Hepatocyte (in vitro differentiated cells): ENCODE data around the gene EFEMP2. TPM values are rescaled to one million over a fixed set of nuclear protein-coding genes. Genes with fewer than 3 reads are reported as not detected.
"Not testable (repeated sequence)": the region's sequence is repeated elsewhere in the genome, so short reads cannot be mapped to it uniquely, and the experiment has no call there.

ENCODE experiments used
- DNase-seq: peaks from one replicate; pipeline ENCODE4 v3.0.0-alpha.2; 2016; ENCODE audit warnings: low spot score
- H2AFZ ChIP-seq: fragments of 200-600 bp; sonication (generic); 2 replicates; pipeline ENCODE4 v1.6.0; 2016; ENCODE audit warnings: antibody characterized with exemption, mild to moderate bottlenecking
- H3K27ac ChIP-seq: fragments of 200-600 bp; sonication (generic); 2 replicates; pipeline ENCODE4 v1.5.1; 2016; ENCODE audit warnings: mild to moderate bottlenecking
- H3K27me3 ChIP-seq: fragments of 200-600 bp; sonication (generic); 2 replicates; pipeline ENCODE4 v1.6.1; 2016
- H3K36me3 ChIP-seq: fragments of 200-600 bp; sonication (generic); replicated peaks from 2 replicates; pipeline ENCODE4 v1.5.1; 2016; ENCODE audit warnings: low read depth; ENCODE audit not compliant: insufficient read depth
- H3K4me1 ChIP-seq: fragments of 200-600 bp; sonication (generic); 2 replicates; pipeline ENCODE4 v1.5.1; 2016; ENCODE audit warnings: mild to moderate bottlenecking, moderate library complexity; ENCODE audit not compliant: insufficient read depth
- H3K4me2 ChIP-seq: fragments of 200-600 bp; sonication (generic); 2 replicates; pipeline ENCODE4 v1.6.0; 2016
- H3K4me3 ChIP-seq: fragments of 200-600 bp; sonication (generic); 2 replicates; pipeline ENCODE4 v1.5.1; 2016; ENCODE audit warnings: mild to moderate bottlenecking
- H3K79me2 ChIP-seq: fragments of 200-600 bp; sonication (generic); 2 replicates; pipeline ENCODE4 v1.6.0; 2017; ENCODE audit warnings: mild to moderate bottlenecking
- H3K9me2 ChIP-seq: fragments of 200-600 bp; sonication (generic); replicated peaks from 2 replicates; pipeline ENCODE4 v1.6.0; 2017; ENCODE audit warnings: mild to moderate bottlenecking; ENCODE audit not compliant: insufficient read depth
- H3K9me3 ChIP-seq: fragments of 200-600 bp; sonication (generic); 2 replicates; pipeline ENCODE4 v1.5.1; 2016; ENCODE audit warnings: low read depth, mild to moderate bottlenecking
- H4K20me1 ChIP-seq: fragments of 200-600 bp; sonication (generic); 2 replicates; pipeline ENCODE4 v1.6.0; 2016; ENCODE audit warnings: mild to moderate bottlenecking; ENCODE audit not compliant: insufficient read depth, poor library complexity, severe bottlenecking
- EZH2 ChIP-seq: fragments of 200-600 bp; sonication (generic); IDR thresholded peaks from 2 replicates; pipeline ENCODE4 v1.6.1; 2016; ENCODE audit warnings: antibody characterized with exemption, mild to moderate bottlenecking, borderline replicate concordance
- EZH2phosphoT487 ChIP-seq: fragments of 200-600 bp; sonication (generic); IDR thresholded peaks from one replicate; pipeline ENCODE4 v1.6.1; 2018; ENCODE audit warnings: antibody characterized with exemption, mild to moderate bottlenecking, low read depth, moderate library complexity; ENCODE audit not compliant: unreplicated experiment, severe bottlenecking
- WGBS: methylation state at CpG from one replicate; pipeline ENCODE4 v1.1.6; 2016; ENCODE audit warnings: low lambda C conversion rate; ENCODE audit errors: missing lambda C conversion rate; 5-methylcytosine and 5-hydroxymethylcytosine counted together
- polyA plus RNA-seq: library from polyadenylated mRNA; unstranded; fragments of >200 nt; fragmentation: Nextera tagmentation; extraction: Ambion mirVana; gene quantifications from 2 replicates; pipeline ENCODE4 v1.2.1, GENCODE V29; 2016
- total RNA-seq: library from RNA; depleted of rRNA; stranded (reverse); fragments of >200 nt; gene quantifications from 2 replicates; pipeline ENCODE4 v1.2.3, GENCODE V29; 2014
- TF ChIP-seq, protein P1 (sequence below): fragments of 200-600 bp; sonication (generic); IDR thresholded peaks from 2 replicates; pipeline ENCODE4 v1.5.1; 2016; ENCODE audit warnings: antibody characterized with exemption, mild to moderate bottlenecking; ENCODE audit not compliant: poor library complexity

The EFEMP2 gene
- total and polyA plus RNA-seq, 2 experiments from 2014 or later: 65.2 to 197 TPM

DNA sequence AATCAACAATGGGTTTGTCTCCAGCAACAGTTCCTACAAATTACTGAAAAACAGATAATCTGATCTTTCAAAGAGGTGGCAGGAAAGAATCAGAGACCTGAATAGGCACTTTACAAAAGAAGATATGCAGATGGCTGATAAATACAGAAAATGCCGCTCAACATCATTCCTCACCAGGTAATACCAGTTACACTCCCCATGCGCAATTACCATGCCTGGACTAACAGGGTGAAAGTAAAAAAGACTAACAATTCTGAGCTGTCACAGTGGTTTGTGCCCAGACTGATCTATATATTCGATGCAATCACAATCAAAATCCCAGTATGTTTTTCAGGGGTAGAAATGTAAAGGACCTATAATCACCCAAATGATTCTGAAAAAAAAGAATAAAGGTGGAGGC lies 28.8 kb downstream of the EFEMP2 start:
- Histone ChIP-seq H3K4me1 (peaks cover 8% of the 10 kb centered on the region), H3K27ac (peak overlapping the region; percentile 75), H3K4me2 (peak overlapping the region; percentile 43), H2AFZ (no peak overlapping the region), H3K79me2 (no peaks in the 10 kb centered on the region), H3K9me3 (no peaks in the 10 kb centered on the region), H3K36me3 (no peaks in the 10 kb centered on the region), H3K4me3 (no peak overlapping the region), H3K9me2 (no peaks in the 10 kb centered on the region), H4K20me1 (no peaks in the 10 kb centered on the region), H3K27me3 (no peaks in the 10 kb centered on the region)
- TF ChIP-seq, protein P1, sequence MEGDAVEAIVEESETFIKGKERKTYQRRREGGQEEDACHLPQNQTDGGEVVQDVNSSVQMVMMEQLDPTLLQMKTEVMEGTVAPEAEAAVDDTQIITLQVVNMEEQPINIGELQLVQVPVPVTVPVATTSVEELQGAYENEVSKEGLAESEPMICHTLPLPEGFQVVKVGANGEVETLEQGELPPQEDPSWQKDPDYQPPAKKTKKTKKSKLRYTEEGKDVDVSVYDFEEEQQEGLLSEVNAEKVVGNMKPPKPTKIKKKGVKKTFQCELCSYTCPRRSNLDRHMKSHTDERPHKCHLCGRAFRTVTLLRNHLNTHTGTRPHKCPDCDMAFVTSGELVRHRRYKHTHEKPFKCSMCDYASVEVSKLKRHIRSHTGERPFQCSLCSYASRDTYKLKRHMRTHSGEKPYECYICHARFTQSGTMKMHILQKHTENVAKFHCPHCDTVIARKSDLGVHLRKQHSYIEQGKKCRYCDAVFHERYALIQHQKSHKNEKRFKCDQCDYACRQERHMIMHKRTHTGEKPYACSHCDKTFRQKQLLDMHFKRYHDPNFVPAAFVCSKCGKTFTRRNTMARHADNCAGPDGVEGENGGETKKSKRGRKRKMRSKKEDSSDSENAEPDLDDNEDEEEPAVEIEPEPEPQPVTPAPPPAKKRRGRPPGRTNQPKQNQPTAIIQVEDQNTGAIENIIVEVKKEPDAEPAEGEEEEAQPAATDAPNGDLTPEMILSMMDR: no peak
- TF ChIP-seq EZH2phosphoT487 (no peak), EZH2 (no peak)
- WGBS: 88% methylated on average over 3 of the region's 3 CpGs
- peak; percentile 14 for DNase-seq

DNA sequence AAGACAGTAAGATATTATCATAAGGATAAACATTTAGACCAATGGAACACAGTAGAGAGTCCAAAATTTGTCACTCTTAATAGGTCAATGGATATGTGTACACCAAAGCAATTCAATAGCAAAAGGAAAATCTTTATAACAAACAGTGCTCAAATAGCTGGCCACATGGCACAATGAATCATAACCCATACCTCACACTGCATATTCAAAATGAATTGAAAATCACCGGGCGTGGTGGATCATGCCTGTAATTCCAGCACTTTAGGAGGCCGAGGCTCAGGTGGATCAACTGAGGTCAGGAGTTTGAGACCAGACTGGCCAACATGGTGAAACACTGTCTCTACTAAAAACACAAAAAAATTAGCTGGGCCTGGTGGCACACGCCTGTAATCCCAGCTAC lies 30.5 kb downstream of the EFEMP2 start:
- Histone ChIP-seq H3K9me2 (no peaks in the 10 kb centered on the region), H4K20me1 (no peaks in the 10 kb centered on the region), H3K4me2 (no peak overlapping the region), H3K9me3 (no peaks in the 10 kb centered on the region), H2AFZ (no peak overlapping the region), H3K27ac (no peak overlapping the region), H3K79me2 (no peaks in the 10 kb centered on the region), H3K36me3 (no peaks in the 10 kb centered on the region), H3K4me1 (peaks cover 8% of the 10 kb centered on the region), H3K4me3 (no peak overlapping the region), H3K27me3 (no peaks in the 10 kb centered on the region)
- TF ChIP-seq EZH2 (no peak), EZH2phosphoT487 (no peak)
- no peak for DNase-seq
- 96% methylated on average over 4 of the region's 4 CpGs for WGBS

DNA sequence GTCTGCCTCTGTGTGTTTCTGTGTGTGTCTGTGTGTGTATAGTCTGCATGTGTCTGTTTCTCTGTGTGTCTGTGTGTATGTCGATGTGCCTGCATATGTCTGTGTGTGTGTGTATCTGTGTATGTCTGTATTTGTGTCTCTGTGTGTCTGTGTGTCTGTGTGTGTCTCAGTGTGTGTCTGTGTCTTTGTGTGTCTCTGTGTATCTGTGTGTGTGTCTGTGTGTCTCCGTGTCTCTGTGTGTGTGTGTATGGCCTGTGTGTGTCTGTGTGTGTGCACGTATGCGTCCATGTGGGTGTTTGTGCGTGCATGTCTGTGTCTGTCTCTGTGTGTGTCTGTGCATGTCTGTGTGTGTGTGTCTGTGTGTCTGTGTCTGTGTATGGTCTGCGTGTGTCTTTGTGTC lies 38.4 kb downstream of the EFEMP2 start:
- peaks cover 13% of the 10 kb centered on the region for H3K79me2 ChIP-seq
- no peaks in the 10 kb centered on the region for H3K36me3 ChIP-seq
- H4K20me1 ChIP-seq: no peaks in the 10 kb centered on the region
- H2AFZ ChIP-seq: peak overlapping the region; percentile 67
- peaks cover 6% of the 10 kb centered on the region for H3K4me1 ChIP-seq
- no peaks in the 10 kb centered on the region for H3K27me3 ChIP-seq
- no peaks in the 10 kb centered on the region for H3K9me3 ChIP-seq
- H3K9me2 ChIP-seq: no peaks in the 10 kb centered on the region
- peak overlapping the region; percentile 89 for H3K4me2 ChIP-seq
- H3K27ac ChIP-seq: no peak overlapping the region
- DNase-seq: no peak
- TF ChIP-seq, protein P1: no peak
- no peak for TF ChIP-seq EZH2
- no peak for TF ChIP-seq EZH2phosphoT487
- peak overlapping the region; percentile 45 for H3K4me3 ChIP-seq
- 65% methylated on average over 6 of the region's 6 CpGs for WGBS

DNA sequence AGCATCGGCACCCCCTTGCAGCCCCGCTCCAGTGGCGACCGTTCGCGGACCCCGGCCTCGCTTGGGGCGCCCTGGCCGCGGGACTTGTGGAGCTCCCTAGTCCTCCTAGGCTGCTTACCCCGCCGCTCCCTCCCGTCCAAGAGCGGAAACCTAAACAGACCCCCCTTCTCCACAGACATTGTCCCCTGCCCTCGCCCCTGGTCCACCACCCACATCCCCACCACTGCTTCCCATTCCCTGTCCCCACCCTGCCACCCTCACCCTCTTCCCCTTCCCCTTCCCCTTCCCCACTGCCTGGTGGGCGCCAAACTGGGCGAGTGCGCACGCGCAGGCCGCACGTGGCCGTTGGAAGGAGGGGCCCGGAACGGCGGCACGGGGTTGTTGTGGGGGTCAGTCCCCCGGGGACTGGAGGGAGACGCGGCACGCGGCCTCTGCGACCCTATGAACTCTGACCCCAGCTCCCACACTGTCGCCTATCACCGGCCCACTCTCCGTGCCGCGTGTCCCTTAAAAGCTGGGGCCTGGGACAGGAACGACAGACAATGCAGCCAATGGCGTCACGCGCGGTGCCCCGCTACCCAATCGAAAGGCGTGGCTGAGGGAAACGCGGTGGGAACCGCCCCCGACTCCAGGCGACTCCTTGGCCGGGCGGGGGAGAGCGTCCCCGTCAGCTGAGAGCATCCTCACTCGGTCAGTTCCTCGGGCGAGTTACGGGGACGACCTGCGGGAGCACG lies 39.1 kb downstream of the EFEMP2 start, which contains the start of gene SNX32:
Gene SNX32 (plus strand): TSS at position 667 of the 734 bp plus-strand sequence. CDS start 103 bp downstream, outside the sequence.
- Histone ChIP-seq H3K4me2 (peak within 1 kb of the TSS; percentile 89), H3K4me3 (peak within 1 kb of the TSS; percentile 45), H3K36me3 (no peaks in the 10 kb centered on the region), H3K79me2 (peaks cover 13% of the 10 kb centered on the region), H2AFZ (peak within 1 kb of the TSS; percentile 77), H4K20me1 (no peaks in the 10 kb centered on the region), H3K27me3 (no peaks in the 10 kb centered on the region), H3K9me2 (no peaks in the 10 kb centered on the region), H3K4me1 (peaks cover 6% of the 10 kb centered on the region), H3K27ac (peak within 1 kb of the TSS; percentile 19), H3K9me3 (no peaks in the 10 kb centered on the region)
- TF ChIP-seq EZH2: no peak
- TF ChIP-seq, protein P1: no peak
- no peak for TF ChIP-seq EZH2phosphoT487
- 3% methylated on average over 45 of the region's 63 CpGs for WGBS
- DNase-seq: peak; percentile 97

DNA sequence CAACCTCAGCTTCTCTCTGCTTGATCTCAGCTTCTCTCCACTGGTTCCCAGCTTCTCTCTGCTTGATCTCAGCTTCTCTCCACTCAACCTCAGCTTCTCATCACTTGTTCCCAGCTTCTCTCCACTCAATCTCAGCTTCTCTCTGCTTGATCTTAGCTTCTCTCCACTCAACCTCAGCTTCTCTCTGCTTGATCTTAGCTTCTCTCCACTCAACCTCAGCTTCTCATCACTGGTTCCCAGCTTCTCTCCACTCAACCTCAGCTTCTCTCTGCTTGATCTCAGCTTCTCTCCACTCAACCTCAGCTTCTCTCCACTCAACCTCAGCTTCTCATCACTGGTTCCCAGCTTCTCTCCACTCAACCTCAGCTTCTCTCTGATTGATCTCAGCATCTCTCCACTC lies 40.4 kb downstream of the EFEMP2 start:
- not testable (repeated sequence) for DNase-seq, H2AFZ ChIP-seq, H3K36me3 ChIP-seq, H3K4me3 ChIP-seq, H3K9me3 ChIP-seq, H3K4me1 ChIP-seq, H3K27ac ChIP-seq, H3K4me2 ChIP-seq, H4K20me1 ChIP-seq, H3K9me2 ChIP-seq, H3K27me3 ChIP-seq
- H3K79me2 ChIP-seq: peaks cover 13% of the 10 kb centered on the region
